GM19023 (cell line): ENCODE measurements around the gene TMTC4.
"Not testable (repeated sequence)": the region's sequence is repeated elsewhere in the genome, so short reads cannot be mapped to it uniquely, and the experiment has no call there.

Source experiments
- ATAC-seq: cut with Tn5 transposase; IDR thresholded peaks from one replicate; pipeline ENCODE4 v1.9.1; 2021; ENCODE audit warnings: mild to moderate bottlenecking, moderate library complexity; ENCODE audit not compliant: unreplicated experiment

The TMTC4 gene

GRCh38 chr13:100589178-100589725 is 85.3 kb downstream of the TMTC4 start:
- ATAC-seq = no peak

- peak; percentile 96 for ATAC-seq
Measured at GRCh38 chr13:100588331-100589177, 86.0 kb downstream of the TMTC4 start, which contains the start of gene GGACT. Gene GGACT, minus strand, starts transcription at chr13:100588789. Its CDS starts 56,198 bp downstream, at chr13:100532591.

GRCh38 chr13:100584896-100585295 is 89.7 kb downstream of the TMTC4 start:
- no peak for ATAC-seq

GRCh38 chr13:100581504-100581903 is 93.1 kb downstream of the TMTC4 start:
- ATAC-seq = no peak

- no peak for ATAC-seq
Measured at GRCh38 chr13:100581030-100581429, 93.6 kb downstream of the TMTC4 start.

- ATAC-seq = no peak
Measured at GRCh38 chr13:100580045-100580444, 94.5 kb downstream of the TMTC4 start.

- ATAC-seq = not testable (repeated sequence)
Measured at GRCh38 chr13:100577239-100577638, 97.4 kb downstream of the TMTC4 start.

GRCh38 chr13:100573121-100573520 is 101.5 kb downstream of the TMTC4 start:
- peak; percentile 89 for ATAC-seq

GRCh38 chr13:100566543-100566942 is 108.1 kb downstream of the TMTC4 start:
- no peak for ATAC-seq

GRCh38 chr13:100565286-100565685 is 109.3 kb downstream of the TMTC4 start:
- ATAC-seq = no peak

GRCh38 chr13:100564444-100565223 is 110.0 kb downstream of the TMTC4 start:
- no peak for ATAC-seq

GRCh38 chr13:100563779-100564178 is 110.8 kb downstream of the TMTC4 start:
- ATAC-seq = no peak

- ATAC-seq = no peak
Measured at GRCh38 chr13:100561599-100562204, 112.9 kb downstream of the TMTC4 start.

GRCh38 chr13:100561158-100561499 is 113.5 kb downstream of the TMTC4 start:
- no peak for ATAC-seq

- ATAC-seq = no peak
Measured at GRCh38 chr13:100560498-100561157, 114.0 kb downstream of the TMTC4 start.

GRCh38 chr13:100559886-100560285 is 114.7 kb downstream of the TMTC4 start:
- no peak for ATAC-seq
